Medulla oblongata (tissue), 1 donor: Measurements from ENCODE around the gene GBP4.
"Not testable (repeated sequence)": the region's sequence is repeated elsewhere in the genome, so short reads cannot be mapped to it uniquely, and the experiment has no call there.

Experiments
- DNase-seq: peaks from one replicate; pipeline ENCODE4 v3.0.0-alpha.2; 2015; ENCODE audit errors: extremely low spot score

The GBP4 gene

GRCh38 chr1:89198491-89199072, at the start of gene GBP4:
Gene GBP4, minus strand, starts transcription at chr1:89198942. Its CDS starts 108 bp downstream, at chr1:89198834.
- DNase-seq = peak; percentile 75

DNA sequence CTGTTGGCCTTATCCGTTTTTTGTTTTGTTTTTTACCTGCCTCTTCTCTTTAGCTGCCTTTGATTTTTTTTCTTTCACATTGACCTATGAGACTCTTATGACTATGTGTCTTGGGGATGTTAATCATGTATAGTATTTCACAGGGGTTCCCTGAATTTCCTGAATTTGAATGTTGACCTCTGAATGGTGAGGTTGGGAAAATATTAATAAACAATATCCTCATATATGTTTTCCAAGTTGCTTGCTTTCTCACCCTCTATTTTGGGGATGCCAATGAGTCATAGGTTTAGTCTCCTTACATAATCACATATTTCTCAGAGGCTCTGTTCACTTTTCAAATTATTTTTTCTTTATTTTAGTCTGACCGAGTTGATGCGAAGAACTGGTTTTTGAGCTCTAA, 44.3 kb upstream of the GBP4 start:
- no peak for DNase-seq

DNA sequence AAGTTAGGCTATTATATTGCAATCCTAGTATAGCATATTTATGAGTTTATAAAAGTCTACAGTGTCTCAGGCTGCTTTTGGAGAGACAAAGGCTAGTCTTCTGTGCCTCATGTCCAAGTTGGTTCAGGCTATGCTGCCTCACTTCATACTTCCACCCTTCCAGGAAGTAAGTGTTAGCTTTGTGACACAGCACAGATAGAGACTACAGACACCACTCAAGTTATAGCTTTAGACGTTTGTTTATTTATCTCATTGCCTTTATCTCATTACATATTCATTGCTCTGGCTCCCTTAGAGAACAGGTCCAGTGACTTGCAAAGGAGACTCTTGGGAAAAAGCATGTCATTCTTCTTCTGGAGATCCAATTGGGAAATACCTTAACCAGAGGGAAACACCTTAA, 22.6 kb upstream of the GBP4 start:
- DNase-seq = no peak

- DNase-seq = not testable (repeated sequence)
These were observed 21.1 kb upstream of the GBP4 start for GRCh38 chr1:89219851-89220250.

DNA sequence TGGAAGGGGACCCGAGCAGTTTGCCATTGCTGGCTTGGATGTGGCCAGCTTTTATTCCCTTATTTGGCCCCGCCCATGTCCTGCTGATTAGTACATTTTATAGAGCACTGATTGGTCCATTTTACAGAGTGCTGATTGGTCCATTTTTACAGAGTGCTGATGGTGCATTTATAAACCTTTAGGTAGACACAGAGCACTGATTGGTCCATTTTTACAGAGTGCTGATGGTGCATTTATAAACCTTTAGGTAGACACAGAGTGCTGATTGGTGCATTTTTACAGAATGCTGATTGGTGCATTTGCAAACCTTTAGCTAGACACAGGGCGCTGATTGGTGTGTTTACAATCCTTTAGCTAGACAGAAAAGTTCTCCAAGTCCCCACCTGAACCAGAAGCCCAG, 20.2 kb upstream of the GBP4 start:
- DNase-seq = not testable (repeated sequence)

GRCh38 chr1:89213347-89213746, 14.6 kb upstream of the GBP4 start:
- DNase-seq = no peak

DNA sequence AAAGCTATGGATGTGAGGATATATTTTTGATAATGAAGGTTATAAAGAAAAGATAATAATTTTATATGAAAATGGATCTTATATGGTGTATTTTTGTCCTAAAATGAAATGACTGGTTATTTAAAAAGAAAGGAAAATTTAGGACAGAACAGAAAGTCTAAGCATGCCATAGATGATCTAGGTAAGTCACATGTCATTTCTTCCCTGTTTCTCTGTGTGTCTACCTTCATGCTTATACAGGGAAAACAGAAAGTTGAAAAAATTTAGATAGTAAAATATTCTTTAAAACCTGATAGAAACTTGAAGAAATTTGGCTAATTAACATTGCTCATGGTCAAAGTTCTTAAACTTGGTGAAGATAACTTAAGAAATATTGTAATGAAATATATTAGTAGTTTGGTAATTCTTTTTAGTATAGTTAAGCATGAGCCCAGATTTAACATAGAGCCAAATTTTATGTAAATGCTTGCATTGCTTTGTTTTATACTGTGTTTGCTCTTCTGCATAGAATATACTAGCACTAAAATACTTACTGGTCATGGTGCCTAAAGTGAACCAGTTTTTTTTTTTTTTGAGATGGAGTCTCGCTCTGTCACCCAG, 12.4 kb upstream of the GBP4 start:
- no peak for DNase-seq

GRCh38 chr1:89206373-89206772, 7.6 kb upstream of the GBP4 start:
- DNase-seq = no peak

DNA sequence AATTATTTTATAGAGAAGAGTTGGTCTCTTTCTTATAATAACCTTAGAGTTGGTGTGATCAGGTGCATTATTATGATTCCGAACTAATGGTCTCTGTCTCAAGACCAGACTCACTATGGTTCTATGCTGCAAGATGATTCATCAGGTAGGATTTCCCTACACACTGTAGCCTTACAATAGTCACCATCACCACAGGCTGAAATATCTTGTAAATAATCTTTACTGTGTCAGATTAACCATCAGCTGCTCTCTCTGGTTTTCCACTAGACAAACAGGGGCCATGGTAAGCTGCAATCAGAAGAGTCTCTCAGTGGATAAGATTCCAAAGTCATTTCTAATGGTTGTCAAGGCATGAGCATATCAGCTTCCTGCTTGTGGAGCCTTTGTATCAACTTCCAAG, 4.4 kb upstream of the GBP4 start:
- DNase-seq = no peak

DNA sequence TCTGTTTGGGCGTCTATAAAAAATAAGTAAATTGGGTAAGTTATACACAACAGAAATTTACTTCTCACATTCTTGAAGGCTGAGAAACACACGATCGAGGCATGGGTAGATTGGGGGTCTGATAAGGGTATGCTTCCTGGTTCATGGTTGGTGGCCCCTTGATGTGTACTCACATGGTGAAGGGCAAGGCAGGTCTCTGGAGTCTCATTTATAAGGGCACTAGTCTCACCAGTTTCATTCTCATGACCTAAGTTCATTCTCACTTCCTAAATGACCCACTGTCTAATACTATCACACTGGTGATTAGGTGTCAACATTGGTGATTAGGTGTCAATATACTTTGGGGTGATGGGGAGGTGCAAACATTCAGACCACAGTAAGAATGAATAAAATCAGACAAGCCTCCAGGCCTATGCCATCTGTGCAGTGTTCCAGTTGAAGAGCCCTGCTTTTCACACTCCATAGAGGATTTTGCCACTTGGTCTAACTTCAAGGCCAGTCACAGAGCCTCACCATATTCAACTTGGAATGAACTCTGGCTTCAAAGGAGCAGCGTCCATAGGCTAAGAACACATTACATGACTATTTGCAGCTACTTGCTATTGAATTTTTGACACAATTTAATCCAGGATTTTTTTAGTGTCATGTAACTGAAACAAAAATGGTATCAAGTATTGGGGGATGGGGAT, 2.5 kb upstream of the GBP4 start:
- DNase-seq = peak; percentile 9

DNA sequence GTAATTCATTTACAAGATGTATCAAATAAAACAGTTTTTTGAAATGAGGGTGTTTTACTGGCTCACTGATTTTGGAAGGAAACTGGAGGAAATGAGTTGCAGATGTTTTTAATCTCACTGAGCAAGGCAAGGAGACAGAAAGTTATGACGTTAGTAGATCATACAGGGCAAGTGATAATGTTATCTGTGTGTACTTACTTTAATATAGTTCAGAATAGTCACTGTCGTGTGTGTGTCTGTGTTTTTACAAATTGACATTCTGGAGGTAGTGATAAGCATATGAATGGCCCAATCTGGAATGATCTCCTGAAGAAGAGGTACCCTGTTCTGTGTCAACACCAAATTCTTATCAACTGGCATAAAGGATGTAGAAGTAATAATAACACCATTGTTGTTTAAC, 1.9 kb upstream of the GBP4 start:
- no peak for DNase-seq

GRCh38 chr1:89199525-89200031, 836 bp upstream of the GBP4 start:
- DNase-seq = peak; percentile 9

GRCh38 chr1:89198081-89198480, 661 bp downstream of the GBP4 start:
- no peak for DNase-seq

GRCh38 chr1:89195476-89195875, 3.3 kb downstream of the GBP4 start:
- no peak for DNase-seq

GRCh38 chr1:89191314-89191713, 7.4 kb downstream of the GBP4 start:
- DNase-seq = no peak

GRCh38 chr1:89190017-89190416, 8.7 kb downstream of the GBP4 start:
- DNase-seq = no peak

DNA sequence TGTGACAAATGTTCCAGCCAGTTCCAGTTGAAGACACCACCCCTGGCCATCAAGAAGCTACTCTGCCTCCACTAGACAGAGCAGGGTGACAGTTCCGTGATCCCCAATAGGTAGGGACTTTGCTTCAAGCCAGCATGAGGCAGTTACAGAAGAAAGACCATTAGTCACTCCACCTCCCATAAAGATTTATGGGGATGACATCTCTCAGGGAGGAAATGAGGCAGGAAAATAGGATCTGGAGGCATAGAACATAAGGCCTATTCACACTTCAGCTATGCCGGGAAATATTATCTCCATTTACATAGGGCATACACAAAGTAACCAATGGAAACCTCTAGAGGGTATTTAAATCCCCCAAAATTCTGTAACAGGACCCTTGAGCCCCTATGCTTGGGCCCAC, 19.4 kb downstream of the GBP4 start:
- DNase-seq = no peak

GRCh38 chr1:89176971-89177370, 21.8 kb downstream of the GBP4 start:
- no peak for DNase-seq

DNA sequence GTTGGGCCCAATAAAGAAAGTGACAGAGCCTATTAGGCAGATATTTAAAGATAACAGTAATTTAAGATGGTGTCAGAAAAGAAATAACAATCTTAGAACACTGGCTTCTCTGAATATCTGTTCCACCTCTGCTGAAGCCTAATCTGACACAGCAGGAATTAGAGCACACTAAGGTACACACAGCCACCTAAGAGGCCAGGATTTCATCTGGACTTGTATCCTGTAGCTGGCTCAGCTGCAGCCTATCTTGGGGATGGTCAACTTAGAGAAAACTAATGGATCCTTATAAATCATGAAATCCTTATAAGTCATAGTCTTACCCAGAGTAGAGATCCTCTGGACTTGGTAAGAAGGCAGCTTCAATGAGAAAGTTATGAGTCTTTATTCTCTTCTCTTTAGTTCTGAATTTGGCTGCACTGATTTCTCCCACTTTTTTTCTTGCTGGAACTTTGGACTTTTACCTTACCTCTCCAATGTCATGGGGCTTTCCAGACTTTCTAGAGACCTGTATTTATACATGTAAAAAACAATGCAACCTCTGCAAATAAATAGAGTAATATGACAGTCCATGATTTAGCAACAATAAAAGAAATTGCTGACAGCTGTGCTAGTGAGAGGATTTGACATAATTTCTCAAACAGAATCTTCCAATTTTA, 23.0 kb downstream of the GBP4 start, which contains the start of gene GBP7:
GBP7 (minus strand) TSS at position 403 of the 656 bp plus-strand sequence. CDS start 4,068 bp downstream, outside the sequence.
- DNase-seq = no peak

GRCh38 chr1:89174491-89174890, 24.3 kb downstream of the GBP4 start:
- no peak for DNase-seq

DNA sequence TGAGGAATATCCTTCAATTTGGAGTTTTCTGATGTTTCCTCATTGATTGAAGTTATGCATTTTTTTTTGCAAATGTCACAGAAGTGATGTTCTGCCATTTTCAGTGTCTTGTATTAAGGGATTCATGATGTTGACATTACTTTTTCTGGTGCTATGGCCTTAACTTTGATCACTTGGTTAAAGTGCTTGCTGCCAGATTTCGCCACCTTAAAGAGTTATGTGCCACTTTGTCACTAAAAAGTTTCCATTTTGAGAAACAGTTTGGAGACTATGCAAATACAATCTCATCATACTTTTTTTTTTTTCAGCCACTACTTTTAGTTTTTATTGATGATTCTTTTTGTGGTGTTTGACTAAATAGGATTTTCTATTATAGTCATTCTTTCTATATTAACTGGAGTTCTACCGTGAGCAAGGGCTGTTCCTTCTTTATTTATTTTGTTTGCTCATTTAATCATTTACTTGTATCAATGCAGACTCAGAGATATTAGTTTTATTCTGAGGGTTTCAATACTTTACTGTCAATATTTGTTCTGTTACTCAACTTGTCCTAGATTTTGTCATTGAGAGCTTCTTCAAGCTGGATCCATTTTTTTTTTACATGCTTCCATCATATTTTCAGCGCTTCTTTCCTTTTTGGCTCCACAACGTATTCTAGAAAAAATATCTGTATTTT, 26.1 kb downstream of the GBP4 start:
- no peak for DNase-seq

GRCh38 chr1:89171067-89171438, 27.7 kb downstream of the GBP4 start:
- DNase-seq = no peak
